Keratinocyte (primary cell): ENCODE measurements around the gene MRFAP1.

Experiments
- EZH2 ChIP-seq: IDR thresholded peaks from one replicate; pipeline ENCODE4 v1.6.1; 2012; ENCODE audit warnings: inconsistent platforms, mild to moderate bottlenecking, low read length, moderate library complexity
- TF ChIP-seq, protein P1 (sequence below), 3 experiments: IDR thresholded peaks in 1 of 3; conservative IDR thresholded peaks in 1 of 3; optimal IDR thresholded peaks in 1 of 3; 2 replicates in 2 of 3; 3 replicates in 1 of 3; pipeline versions ENCODE3 to v1.5.1; 2011; ENCODE audit warnings: low read length in 3 of 3, mild to moderate bottlenecking in 3 of 3, moderate library complexity in 2 of 3, control low read depth in 1 of 3, inconsistent platforms in 1 of 3; ENCODE audit not compliant: insufficient read depth in 2 of 3; ENCODE audit errors: extremely low read depth in 1 of 3

DNA sequence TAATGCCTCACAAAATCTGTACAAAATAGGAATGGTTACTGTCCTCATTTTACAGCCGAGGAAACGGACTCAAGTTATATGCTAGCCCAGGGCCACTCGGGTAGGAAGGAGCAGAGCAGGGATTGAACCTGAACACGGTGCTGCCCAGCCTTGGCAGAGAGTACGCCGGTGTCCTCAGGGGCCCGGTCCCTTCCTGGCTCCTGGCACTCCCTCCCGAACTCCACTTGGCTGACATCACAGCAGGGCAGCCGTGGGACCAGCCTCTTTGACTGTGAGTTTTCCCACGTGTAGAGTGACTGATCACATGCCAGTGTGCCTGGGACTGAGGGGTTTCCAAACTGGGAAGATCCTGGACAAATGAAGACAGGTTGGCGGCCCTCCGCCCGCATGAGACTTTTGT lies 41.8 kb upstream of the MRFAP1 start:
- TF ChIP-seq, protein P1, sequence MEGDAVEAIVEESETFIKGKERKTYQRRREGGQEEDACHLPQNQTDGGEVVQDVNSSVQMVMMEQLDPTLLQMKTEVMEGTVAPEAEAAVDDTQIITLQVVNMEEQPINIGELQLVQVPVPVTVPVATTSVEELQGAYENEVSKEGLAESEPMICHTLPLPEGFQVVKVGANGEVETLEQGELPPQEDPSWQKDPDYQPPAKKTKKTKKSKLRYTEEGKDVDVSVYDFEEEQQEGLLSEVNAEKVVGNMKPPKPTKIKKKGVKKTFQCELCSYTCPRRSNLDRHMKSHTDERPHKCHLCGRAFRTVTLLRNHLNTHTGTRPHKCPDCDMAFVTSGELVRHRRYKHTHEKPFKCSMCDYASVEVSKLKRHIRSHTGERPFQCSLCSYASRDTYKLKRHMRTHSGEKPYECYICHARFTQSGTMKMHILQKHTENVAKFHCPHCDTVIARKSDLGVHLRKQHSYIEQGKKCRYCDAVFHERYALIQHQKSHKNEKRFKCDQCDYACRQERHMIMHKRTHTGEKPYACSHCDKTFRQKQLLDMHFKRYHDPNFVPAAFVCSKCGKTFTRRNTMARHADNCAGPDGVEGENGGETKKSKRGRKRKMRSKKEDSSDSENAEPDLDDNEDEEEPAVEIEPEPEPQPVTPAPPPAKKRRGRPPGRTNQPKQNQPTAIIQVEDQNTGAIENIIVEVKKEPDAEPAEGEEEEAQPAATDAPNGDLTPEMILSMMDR (optimal IDR thresholded peaks at IDR 0.05 in 1 of 3, IDR thresholded peaks at IDR 0.05 in 1 of 3, conservative IDR thresholded peaks at IDR 0.05 in 1 of 3; ENCODE audit: extremely low read depth in 1 of 3, insufficient read depth in 2 of 3, low read length in 3 of 3): no peak
- no peak for TF ChIP-seq EZH2
